Keratinocyte (primary cell): ENCODE data around the gene GFAP. TPM values are rescaled to one million over a fixed set of nuclear protein-coding genes. Genes with fewer than 3 reads are reported as not detected.

ENCODE experiments used
- DNase-seq: peaks from one replicate; pipeline ENCODE4 v3.0.0-alpha.2; 2011; ENCODE audit warnings: low read depth, missing footprints, low spot score
- FAIRE-seq: peaks from 2 replicates; lab custom pipeline; 2011; peaks lifted over from hg19 to GRCh38; lab: Jason Lieb, UNC
- H2AFZ ChIP-seq: 2 replicates; pipeline ENCODE4 v1.6.0; 2012; ENCODE audit warnings: low read length, control low read depth, inconsistent platforms; ENCODE audit not compliant: control insufficient read depth
- H3K27ac ChIP-seq: 2 replicates; pipeline ENCODE4 v1.5.1; 2011; ENCODE audit warnings: low read length; ENCODE audit not compliant: control insufficient read depth, insufficient read depth
- H3K27me3 ChIP-seq: 3 replicates; pipeline ENCODE4 v1.6.0; 2011; ENCODE audit warnings: low read length; ENCODE audit not compliant: control insufficient read depth, insufficient read depth; ENCODE audit errors: extremely low read depth
- H3K36me3 ChIP-seq, 2 experiments: 2 replicates in 1 of 2; 3 replicates in 1 of 2; pipeline ENCODE4 v1.5.1; 2011; ENCODE audit warnings: low read length in 2 of 2, mild to moderate bottlenecking in 1 of 2; ENCODE audit not compliant: control insufficient read depth in 2 of 2, insufficient read depth in 2 of 2; ENCODE audit errors: extremely low read depth in 1 of 2
- H3K4me1 ChIP-seq: 3 replicates; pipeline ENCODE4 v1.5.1; 2011; ENCODE audit warnings: low read length; ENCODE audit not compliant: control insufficient read depth, insufficient read depth; ENCODE audit errors: extremely low read depth
- H3K4me2 ChIP-seq: 3 replicates; pipeline ENCODE4 v1.6.0; 2011; ENCODE audit warnings: low read depth, low read length; ENCODE audit not compliant: control insufficient read depth, insufficient read depth; ENCODE audit errors: extremely low read depth
- H3K4me3 ChIP-seq, 3 experiments: fragments of 200-600 bp in 1 of 3; sonication (generic) in 1 of 3; 2 replicates in 2 of 3; 3 replicates in 1 of 3; pipeline ENCODE4 v1.5.1; 2011 to 2016; ENCODE audit warnings: low read length in 3 of 3, mild to moderate bottlenecking in 3 of 3, control low read depth in 2 of 3, inconsistent platforms in 1 of 3, low read depth in 1 of 3, mixed read lengths in 1 of 3, mixed run types in 1 of 3, moderate library complexity in 1 of 3; ENCODE audit not compliant: control insufficient read depth in 2 of 3, insufficient read depth in 2 of 3; ENCODE audit errors: extremely low read depth in 1 of 3
- H3K79me2 ChIP-seq: 2 replicates; pipeline ENCODE4 v1.6.0; 2012; ENCODE audit warnings: low read length; ENCODE audit not compliant: control insufficient read depth, insufficient read depth
- H3K9ac ChIP-seq: 3 replicates; pipeline ENCODE4 v1.6.0; 2011; ENCODE audit warnings: low read length; ENCODE audit not compliant: control insufficient read depth, insufficient read depth; ENCODE audit errors: extremely low read depth
- H3K9me1 ChIP-seq: 3 replicates; pipeline ENCODE4 v1.6.0; 2011; ENCODE audit warnings: low read length; ENCODE audit not compliant: control insufficient read depth, insufficient read depth; ENCODE audit errors: extremely low read depth
- H3K9me3 ChIP-seq: 2 replicates; pipeline ENCODE4 v1.5.1; 2012; ENCODE audit warnings: low read depth, low read length; ENCODE audit not compliant: control insufficient read depth
- H4K20me1 ChIP-seq: 3 replicates; pipeline ENCODE4 v1.6.0; 2011; ENCODE audit warnings: low read length; ENCODE audit not compliant: control insufficient read depth, insufficient read depth; ENCODE audit errors: extremely low read depth
- CTCF ChIP-seq, 3 experiments: IDR thresholded peaks in 1 of 3; conservative IDR thresholded peaks in 1 of 3; optimal IDR thresholded peaks in 1 of 3; 2 replicates in 2 of 3; 3 replicates in 1 of 3; pipeline versions ENCODE3 to v1.5.1; 2011; ENCODE audit warnings: low read length in 3 of 3, mild to moderate bottlenecking in 3 of 3, moderate library complexity in 2 of 3, control low read depth in 1 of 3, inconsistent platforms in 1 of 3; ENCODE audit not compliant: insufficient read depth in 2 of 3; ENCODE audit errors: extremely low read depth in 1 of 3
- EZH2 ChIP-seq: IDR thresholded peaks from one replicate; pipeline ENCODE4 v1.6.1; 2012; ENCODE audit warnings: inconsistent platforms, mild to moderate bottlenecking, low read length, moderate library complexity
- dilution Hi-C: fragments of 300-500 bp; cut with MboI; formaldehyde crosslinking; loops from one replicate; pipeline ENCODE4 v1.7.0; 2020; ENCODE audit warnings: low sequenced_read_pairs; ENCODE audit not compliant: extremely low pct_ligation_motif_present
- polyA plus RNA-seq, 5 experiments: library from polyadenylated mRNA; depleted of rRNA in 3 of 5; stranded (reverse) in 3 of 5; stranded (forward) in 1 of 5; unstranded in 1 of 5; fragments of >200 nt; gene quantifications; 1 replicate in 1 of 5; 2 replicates in 3 of 5; 3 replicates in 1 of 5; pipeline versions ENCODE4 v1.2.1 to v1.2.3, GENCODE V29; 2011 to 2012; ENCODE audit warnings: missing spikeins in 2 of 5, low read depth in 1 of 5, low replicate concordance in 1 of 5

The GFAP gene
- polyA plus RNA-seq, 1 donor (not counting 4 experiments of a cell fraction or from before 2014, with no cell fraction given) = 0.14 TPM

- Histone ChIP-seq H3K27ac (no peak overlapping the region), H3K9me1 (no peaks in the 10 kb centered on the region), H3K9ac (no peak overlapping the region), H4K20me1 (no peaks in the 10 kb centered on the region), H3K4me2 (no peak overlapping the region), H2AFZ (no peak overlapping the region), H3K27me3 (peaks cover 14% of the 10 kb centered on the region), H3K79me2 (no peaks in the 10 kb centered on the region), H3K36me3 (no peaks in the 10 kb centered on the region), H3K4me1 (no peaks in the 10 kb centered on the region), H3K4me3 (no peak overlapping the region), H3K9me3 (no peaks in the 10 kb centered on the region)
- no peak for DNase-seq
- dilution Hi-C loops = no loop called here
- no peak for TF ChIP-seq EZH2
- no peak for TF ChIP-seq CTCF (optimal IDR thresholded peaks at IDR 0.05 in 1 of 3, IDR thresholded peaks at IDR 0.05 in 1 of 3, conservative IDR thresholded peaks at IDR 0.05 in 1 of 3; ENCODE audit: extremely low read depth in 1 of 3, insufficient read depth in 2 of 3, low read length in 3 of 3)
- peak; percentile 36 for FAIRE-seq
Observed at GRCh38 chr17:44960691-44961090, 45.4 kb upstream of the GFAP start.

- no peaks in the 10 kb centered on the region for H3K9me1 ChIP-seq
- H3K4me3 ChIP-seq = no peak overlapping the region
- H3K4me1 ChIP-seq = no peaks in the 10 kb centered on the region
- dilution Hi-C loops = no loop called here
- H2AFZ ChIP-seq = peak overlapping the region; percentile 65
- no peaks in the 10 kb centered on the region for H3K79me2 ChIP-seq
- H3K27me3 ChIP-seq = peaks cover 14% of the 10 kb centered on the region
- no peaks in the 10 kb centered on the region for H3K36me3 ChIP-seq
- no peak for DNase-seq
- H4K20me1 ChIP-seq = no peaks in the 10 kb centered on the region
- H3K27ac ChIP-seq = no peak overlapping the region
- TF ChIP-seq EZH2 (peak; percentile 29), CTCF (optimal IDR thresholded peaks at IDR 0.05 in 1 of 3, IDR thresholded peaks at IDR 0.05 in 1 of 3, conservative IDR thresholded peaks at IDR 0.05 in 1 of 3; ENCODE audit: extremely low read depth in 1 of 3, insufficient read depth in 2 of 3, low read length in 3 of 3) (no peak)
- no peak overlapping the region for H3K4me2 ChIP-seq
- H3K9ac ChIP-seq = no peak overlapping the region
- no peaks in the 10 kb centered on the region for H3K9me3 ChIP-seq
- no peak for FAIRE-seq
Observed at GRCh38 chr17:44959821-44960531, 44.7 kb upstream of the GFAP start.
